Activated B cell treated with CpG ODN at 0.5 μM for 24 hours (primary cell): Measurements from ENCODE around the gene CHMP3. TPM values are rescaled to one million over a fixed set of nuclear protein-coding genes. Genes with fewer than 3 reads are reported as not detected.

Experiments
- ATAC-seq: fragments of 200-7000 bp; cut with Tn5 transposase; one replicate; pipeline ENCODE4 v1.10.0; 2021; ENCODE audit warnings: low read depth, mild to moderate bottlenecking, moderate library complexity
- CTCF ChIA-PET: fragments of 350-600 bp; sonication (Branson Sonifier 250); formaldehyde crosslinking; loops from one replicate; lab custom pipeline; 2021; ENCODE audit warnings: antibody characterized with exemption; lab: Charles Lee
- POLR2A ChIA-PET: fragments of 350-600 bp; sonication (Branson Sonifier 250); formaldehyde crosslinking; loops from one replicate; lab custom pipeline; 2021; ENCODE audit warnings: antibody characterized with exemption; lab: Charles Lee
- DNase-seq: peaks from one replicate; pipeline ENCODE4 v3.0.0; 2022
- H3K27ac Mint-ChIP-seq: one replicate; pipeline ENCODE4 v1.8.0; 2020; ENCODE audit warnings: mixed read lengths
- H3K27me3 Mint-ChIP-seq: one replicate; pipeline ENCODE4 v1.8.0; 2021; ENCODE audit warnings: mixed read lengths
- H3K36me3 Mint-ChIP-seq: one replicate; pipeline ENCODE4 v1.8.0; 2021; ENCODE audit warnings: low read depth, mixed read lengths
- H3K4me1 Mint-ChIP-seq: one replicate; pipeline ENCODE4 v1.8.0; 2021; ENCODE audit warnings: mixed read lengths
- H3K4me3 Mint-ChIP-seq: one replicate; pipeline ENCODE4 v1.8.0; 2020; ENCODE audit warnings: mild to moderate bottlenecking, mixed read lengths
- H3K9me3 Mint-ChIP-seq: one replicate; pipeline ENCODE4 v1.8.0; 2020; ENCODE audit warnings: mixed read lengths
- CTCF ChIP-seq: fragments of 200-600 bp; IDR thresholded peaks from one replicate; pipeline ENCODE4 v1.8.0; 2022; ENCODE audit warnings: antibody characterized with exemption, mild to moderate bottlenecking
- intact Hi-C: fragments of 100-400 bp; cut with micrococcal nuclease; formaldehyde crosslinking; loops from one replicate; pipeline ENCODE4 v1.15.1; 2024
- total RNA-seq: library from RNA; stranded (reverse); gene quantifications from 2 replicates; pipeline ENCODE4 v1.2.3, GENCODE V29; 2022

The CHMP3 gene
- total RNA-seq, 1 donor from 2014 or later, result 61.4 TPM

GRCh38 chr2:86580560-86580959 lies 17.3 kb upstream of the CHMP3 start:
- ATAC-seq (no peak), DNase-seq (no peak)
- CTCF ChIA-PET, result no interaction called here
- Mint-ChIP-seq H3K4me1 (peaks cover 3% of the 10 kb centered on the region), H3K27ac (no peak overlapping the region), H3K36me3 (no peaks in the 10 kb centered on the region), H3K4me3 (no peak overlapping the region), H3K27me3 (no peaks in the 10 kb centered on the region), H3K9me3 (no peaks in the 10 kb centered on the region)
- TF ChIP-seq CTCF, result no peak
- POLR2A ChIA-PET, result no interaction called here
- intact Hi-C loops, result no loop called here

DNA sequence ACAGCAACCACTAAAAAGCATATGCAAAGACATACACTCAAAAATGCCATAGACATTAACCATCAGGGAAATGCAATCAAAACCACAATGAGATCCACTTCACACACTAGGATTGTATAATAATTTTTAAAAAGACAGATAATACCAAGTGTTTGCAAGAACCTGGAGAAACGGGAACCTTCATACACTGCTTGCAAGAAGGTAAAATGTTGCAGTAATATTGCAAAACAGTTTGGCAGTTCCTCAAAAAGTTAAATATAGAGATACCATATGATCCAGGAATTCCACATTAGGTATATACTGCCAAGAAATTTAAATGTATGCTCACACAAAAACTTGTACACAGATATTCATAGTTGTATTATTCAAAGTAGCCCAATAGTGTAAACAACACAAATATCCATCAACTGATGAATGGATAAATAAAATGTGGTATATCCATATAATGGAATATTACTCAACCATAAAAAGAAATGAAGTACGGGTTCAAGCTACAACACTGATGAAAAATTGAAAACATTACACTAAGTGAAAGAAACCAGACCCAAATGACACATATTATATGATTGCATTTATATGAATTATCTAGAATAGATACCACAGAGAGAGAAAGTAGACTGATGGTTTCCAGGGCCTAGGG lies 14.7 kb upstream of the CHMP3 start:
- POLR2A ChIA-PET, result no interaction called here
- no peaks in the 10 kb centered on the region for H3K36me3 Mint-ChIP-seq
- H3K9me3 Mint-ChIP-seq, result no peaks in the 10 kb centered on the region
- H3K4me1 Mint-ChIP-seq, result no peaks in the 10 kb centered on the region
- ATAC-seq (no peak), DNase-seq (no peak)
- CTCF ChIA-PET, result no interaction called here
- H3K4me3 Mint-ChIP-seq, result no peak overlapping the region
- H3K27me3 Mint-ChIP-seq, result no peaks in the 10 kb centered on the region
- intact Hi-C loops, result no loop called here
- TF ChIP-seq CTCF, result no peak
- no peak overlapping the region for H3K27ac Mint-ChIP-seq

DNA sequence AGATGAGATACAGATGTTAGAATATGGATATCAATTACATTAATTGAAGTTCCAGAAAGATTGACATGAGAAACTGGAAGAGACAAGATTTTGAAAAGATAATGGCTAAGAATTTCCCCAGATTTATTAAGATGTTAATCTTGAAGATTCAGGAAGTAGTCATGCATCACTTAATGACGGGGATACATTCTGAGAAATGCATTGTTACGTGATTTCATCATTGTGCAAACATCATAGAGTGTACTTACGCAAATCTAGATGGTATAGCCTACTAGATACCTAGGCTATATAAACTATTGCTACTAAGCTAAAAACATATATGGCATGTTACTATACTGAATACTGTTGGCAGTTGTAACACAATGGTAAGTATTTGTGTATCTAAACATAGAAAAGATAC lies 6.8 kb upstream of the CHMP3 start:
- ChIA-PET POLR2A (no interaction called here), CTCF (no interaction called here)
- intact Hi-C loops, result no loop called here
- H3K36me3 Mint-ChIP-seq, result no peaks in the 10 kb centered on the region
- no peak for TF ChIP-seq CTCF
- H3K4me1 Mint-ChIP-seq, result no peaks in the 10 kb centered on the region
- peaks cover 4% of the 10 kb centered on the region for H3K27me3 Mint-ChIP-seq
- no peak overlapping the region for H3K27ac Mint-ChIP-seq
- ATAC-seq (no peak), DNase-seq (no peak)
- H3K9me3 Mint-ChIP-seq, result no peaks in the 10 kb centered on the region
- no peak overlapping the region for H3K4me3 Mint-ChIP-seq

GRCh38 chr2:86566821-86567190 lies 3.6 kb upstream of the CHMP3 start:
- Mint-ChIP-seq H3K9me3 (no peaks in the 10 kb centered on the region), H3K27me3 (peaks cover 4% of the 10 kb centered on the region), H3K27ac (no peak overlapping the region), H3K4me1 (peaks cover 19% of the 10 kb centered on the region), H3K36me3 (peaks cover 13% of the 10 kb centered on the region), H3K4me3 (no peak overlapping the region)
- intact Hi-C loops, result loop anchor here (10.0 kb wide), 1 partner anchor 1242 kb away; the partner anchor contains the start of gene TGOLN2
- ChIA-PET CTCF (no interaction called here), POLR2A (no interaction called here)
- DNase-seq, result no peak
- TF ChIP-seq CTCF, result no peak
- no peak for ATAC-seq

DNA sequence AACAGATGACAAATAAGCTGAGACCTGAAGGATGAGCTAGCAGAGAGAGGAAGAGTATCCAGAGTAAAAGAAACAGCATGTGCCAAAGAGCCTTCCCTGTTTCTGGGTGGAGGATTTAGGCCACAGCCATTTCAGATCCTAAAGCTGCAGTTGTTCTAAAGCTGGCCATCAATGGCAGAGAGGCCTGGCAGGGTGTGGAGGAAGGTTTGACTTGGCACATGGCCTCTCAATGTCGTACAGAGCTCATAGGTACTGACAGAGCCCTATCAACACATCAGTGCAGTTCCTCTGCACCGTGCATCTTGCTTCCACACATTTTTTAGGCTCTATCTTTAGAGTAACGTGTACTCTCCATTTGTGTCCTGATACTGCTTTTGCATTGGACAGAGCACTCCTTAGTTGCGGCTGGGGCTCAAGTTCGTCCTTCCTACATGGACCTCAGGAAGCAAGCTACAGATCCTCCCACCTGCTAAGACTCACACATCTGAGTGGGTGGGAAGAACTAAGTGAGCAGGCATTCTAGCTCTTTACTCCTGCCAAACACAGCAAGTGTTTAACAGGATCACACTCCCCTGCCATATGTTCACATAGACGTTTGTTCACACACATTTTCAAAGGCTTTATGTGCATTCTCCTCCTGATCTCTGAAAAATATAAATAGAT lies 3.0 kb upstream of the CHMP3 start:
- POLR2A ChIA-PET, result no interaction called here

More for the DNA sequence above, 3.0 kb upstream of the CHMP3 start:
- no peak for TF ChIP-seq CTCF
- H3K9me3 Mint-ChIP-seq, result no peaks in the 10 kb centered on the region
- no peak for ATAC-seq
- DNase-seq, result no peak
- intact Hi-C loops, result loop anchor here (10.0 kb wide), 1 partner anchor 1241 kb away; the partner anchor contains the start of gene TGOLN2
- peaks cover 24% of the 10 kb centered on the region for H3K4me1 Mint-ChIP-seq
- H3K36me3 Mint-ChIP-seq, result peaks cover 13% of the 10 kb centered on the region
- H3K27ac Mint-ChIP-seq, result no peak overlapping the region
- H3K27me3 Mint-ChIP-seq, result peaks cover 4% of the 10 kb centered on the region
- CTCF ChIA-PET, result no interaction called here
- no peak overlapping the region for H3K4me3 Mint-ChIP-seq
